Lung (tissue), 12 donors: ENCODE measurements around the gene ANTXRL. TPM values are rescaled to one million over a fixed set of nuclear protein-coding genes. Genes with fewer than 3 reads are reported as not detected.
"Not testable (repeated sequence)": the region's sequence is repeated elsewhere in the genome, so short reads cannot be mapped to it uniquely, and the experiment has no call there.

Source experiments
- ATAC-seq: fragments of 200-7000 bp; cut with Tn5 transposase; one replicate; pipeline ENCODE4 v1.9.1; 2020; ENCODE audit warnings: moderate number of reproducible peaks; ENCODE audit not compliant: insufficient read depth, low FRiP score
- DNase-seq, 3 donors: peaks; one replicate each; pipeline ENCODE4 v3.0.0-alpha.2; 2013 to 2017
- H3K27ac ChIP-seq, 2 donors: one replicate each; pipeline ENCODE4 v1.5.1; 2013; ENCODE audit warnings: mild to moderate bottlenecking in 2 of 2, moderate library complexity in 2 of 2, control low read depth in 1 of 2, inconsistent platforms in 1 of 2, low read depth in 1 of 2, low read length in 1 of 2
- H3K27me3 ChIP-seq, 3 donors: one replicate each; pipeline ENCODE4 v1.5.1; 2013; ENCODE audit warnings: low read length in 2 of 3; ENCODE audit not compliant: control insufficient read depth in 3 of 3, insufficient read depth in 3 of 3
- H3K36me3 ChIP-seq, 4 donors: one replicate each; pipeline ENCODE4 v1.5.1; 2013; ENCODE audit warnings: low read length in 4 of 4, mild to moderate bottlenecking in 1 of 4, moderate library complexity in 1 of 4; ENCODE audit not compliant: control insufficient read depth in 4 of 4, insufficient read depth in 4 of 4
- H3K4me1 ChIP-seq, 5 donors: one replicate each; pipeline ENCODE4 v1.5.1; 2013; ENCODE audit warnings: low read length in 5 of 5, mild to moderate bottlenecking in 2 of 5, moderate library complexity in 1 of 5; ENCODE audit not compliant: control insufficient read depth in 5 of 5, insufficient read depth in 5 of 5
- H3K4me3 ChIP-seq: one replicate; pipeline ENCODE4 v1.5.1; 2013; ENCODE audit warnings: mild to moderate bottlenecking, control low read depth, moderate library complexity
- H3K9ac ChIP-seq, 2 donors: one replicate each; pipeline ENCODE4 v1.5.1; 2013; ENCODE audit warnings: low read length in 2 of 2, control low read depth in 1 of 2; ENCODE audit not compliant: insufficient read depth in 1 of 2
- H3K9me3 ChIP-seq, 4 donors: one replicate each; pipeline ENCODE4 v1.5.1; 2013; ENCODE audit warnings: low read length in 3 of 4, mild to moderate bottlenecking in 1 of 4, moderate library complexity in 1 of 4; ENCODE audit not compliant: control insufficient read depth in 4 of 4, insufficient read depth in 3 of 4
- CTCF ChIP-seq: IDR thresholded peaks from 2 replicates; pipeline ENCODE4 v1.5.1; 2012; ENCODE audit warnings: mild to moderate bottlenecking; ENCODE audit errors: control extremely low read depth, extremely low read depth
- WGBS, 2 donors: extraction: QIAGEN DNeasy Blood & Tissue Kit; methylation state at CpG; one replicate each; pipeline ENCODE4 v1.1.7; 2013; 5-methylcytosine and 5-hydroxymethylcytosine counted together
- polyA plus RNA-seq, 2 donors: library from polyadenylated mRNA; stranded (reverse); fragments of 200-250 nt; gene quantifications; one replicate each; pipeline ENCODE4 v1.2.1, GENCODE V29; 2013
- total RNA-seq, 2 donors: library from RNA; depleted of rRNA in 1 of 2; stranded (reverse); fragments of >200 nt in 1 of 2; gene quantifications; one replicate each; pipeline ENCODE4 v1.2.1, GENCODE V29; 2014 to 2021
- donor health status: control.
- donor health status: control.
- donor health status: Bipolar disorder and iron deficiency.
- donor health status: healthy.
- donor health status: DM: yes; HTN: yes; CAD: no.

The ANTXRL gene
- total and polyA plus RNA-seq, 4 donors, result not detected

GRCh38 chr10:46264336-46264735 lies 22.5 kb upstream of the ANTXRL start:
- Histone ChIP-seq H3K4me3 (no peak overlapping the region), H3K4me1 (peaks cover 0 to 3% (median 0%) of the 10 kb centered on the region in 5 donors), H3K36me3 (no peaks in the 10 kb centered on the region), H3K9me3 (no peaks in the 10 kb centered on the region), H3K27me3 (no peaks in the 10 kb centered on the region), H3K27ac (no peak overlapping the region), H3K9ac (no peak overlapping the region)
- TF ChIP-seq CTCF, result no peak
- 77% methylated on average over 5 of the region's 5 CpGs for WGBS, 2 donors
- no peak for ATAC-seq
- DNase-seq, result no peak

DNA sequence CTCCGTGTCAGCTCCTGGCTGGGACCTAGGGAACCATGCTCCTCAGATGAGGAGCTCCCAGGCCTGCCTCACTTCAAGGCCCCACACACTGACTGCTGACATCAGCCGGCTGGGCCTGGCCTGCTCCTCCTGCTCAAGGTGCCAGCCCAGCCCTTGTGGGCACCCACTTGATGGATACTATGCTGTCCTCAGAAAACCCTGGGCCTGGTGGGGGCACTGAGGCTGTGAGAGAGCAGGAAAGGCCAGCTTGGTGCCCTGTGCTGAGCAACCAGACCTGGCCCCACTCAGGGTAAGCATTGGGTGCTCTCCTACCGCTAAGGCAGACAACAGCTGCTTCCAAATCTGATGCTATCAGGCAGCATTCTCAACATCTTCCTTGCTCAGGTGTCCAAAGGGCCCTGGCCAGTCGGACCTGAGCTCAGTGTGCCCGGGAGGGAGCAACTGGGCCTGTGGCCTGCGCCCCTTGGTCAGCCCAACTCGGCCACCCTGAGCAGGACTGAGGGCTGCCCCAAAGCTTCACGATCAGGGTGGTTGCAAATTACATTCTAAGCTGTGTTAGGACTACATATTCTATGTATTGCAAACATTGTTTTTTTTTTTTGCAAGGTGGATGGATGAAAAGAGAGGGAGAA lies 21.9 kb upstream of the ANTXRL start:
- WGBS, 2 donors, result 93 to 94% methylated on average over 8 of the region's 8 CpGs
- ATAC-seq, result no peak

GRCh38 chr10:46265566-46266305 lies 21.1 kb upstream of the ANTXRL start:
- not testable (repeated sequence) for H3K9me3 ChIP-seq, H3K36me3 ChIP-seq, H3K9ac ChIP-seq, H3K27ac ChIP-seq, H3K27me3 ChIP-seq, H3K4me1 ChIP-seq, DNase-seq, H3K4me3 ChIP-seq, ATAC-seq
- 92 to 94% methylated on average over 6 of the region's 6 CpGs for WGBS, 2 donors

More for the DNA sequence above, 21.9 kb upstream of the ANTXRL start:
- Histone ChIP-seq H3K27ac (no peak overlapping the region), H3K4me1 (peaks cover 0 to 3% (median 0%) of the 10 kb centered on the region in 5 donors), H3K9ac (no peak overlapping the region), H3K9me3 (no peaks in the 10 kb centered on the region), H3K4me3 (no peak overlapping the region), H3K36me3 (no peaks in the 10 kb centered on the region), H3K27me3 (no peaks in the 10 kb centered on the region)
- DNase-seq, result no peak
- no peak for TF ChIP-seq CTCF

DNA sequence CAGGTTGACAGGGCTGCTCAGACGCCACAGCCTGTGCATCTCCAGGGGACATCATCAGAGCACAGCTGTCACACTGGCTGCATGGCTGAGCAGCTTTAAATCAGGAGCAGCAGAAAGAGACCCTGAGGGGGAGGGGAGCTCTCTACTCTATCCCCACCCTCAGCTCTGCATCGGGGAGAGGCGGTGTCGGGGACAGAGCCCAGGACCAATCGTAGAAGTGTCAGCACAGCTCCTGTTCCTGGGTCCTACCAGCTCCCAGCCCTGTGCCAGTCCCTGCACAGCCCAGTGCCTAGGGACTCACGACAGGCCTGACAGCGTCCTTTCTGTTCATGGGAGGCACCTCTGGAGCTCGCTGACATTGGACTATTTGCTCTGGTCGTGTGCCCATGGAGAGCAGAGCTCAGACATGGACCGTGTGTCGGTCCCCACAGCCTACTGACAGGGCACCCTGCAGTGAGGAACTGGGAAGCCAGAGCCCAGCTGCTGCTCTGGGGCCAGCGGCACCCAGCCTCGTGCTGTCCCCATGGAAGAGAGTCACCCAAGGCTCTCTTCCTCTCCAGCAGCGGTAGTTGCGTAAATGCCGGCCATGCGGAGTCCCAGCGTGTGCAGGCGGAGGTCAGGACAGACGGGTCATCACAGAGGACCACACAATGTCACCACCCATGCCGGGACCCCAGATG lies 20.4 kb upstream of the ANTXRL start:
- Histone ChIP-seq H3K27me3 (no peaks in the 10 kb centered on the region), H3K9me3 (no peaks in the 10 kb centered on the region), H3K9ac (no peak overlapping the region), H3K27ac (no peak overlapping the region), H3K36me3 (no peaks in the 10 kb centered on the region), H3K4me1 (peaks cover 0 to 3% (median 0%) of the 10 kb centered on the region in 5 donors), H3K4me3 (no peak overlapping the region)
- no peak for ATAC-seq
- 67 to 79% methylated on average over 21 of the region's 21 CpGs for WGBS, 2 donors
- TF ChIP-seq CTCF, result no peak
- DNase-seq, result peak in 1 of 3 donors; percentile 12
